ENCODE data around the gene OR4F6.
"Not testable (repeated sequence)": the region's sequence is repeated elsewhere in the genome, so short reads cannot be mapped to it uniquely, and the experiment has no call there.

The OR4F6 gene

GRCh38 chr15:101803209-101803608 is at the start of gene OR4F6:
TSS of gene OR4F6 (plus strand) at chr15:101803509. CDS start at chr15:101805720, 2,211 bp downstream.
- H3K4me1 ChIP-seq (ENCODE audit: insufficient read depth, poor library complexity, severe bottlenecking) = peaks cover 5% of the 10 kb centered on the region
- H3K9me3 ChIP-seq (ENCODE audit: severe bottlenecking) = no peaks in the 10 kb centered on the region
- H3K36me3 ChIP-seq (ENCODE audit: low read depth) = no peaks in the 10 kb centered on the region
- ATAC-seq (ENCODE audit: low read depth) (no peak), DNase-seq (ENCODE audit: low spot score) (no peak)
- H3K27me3 ChIP-seq (ENCODE audit: insufficient read depth, poor library complexity, severe bottlenecking) = peaks cover 4% of the 10 kb centered on the region
- no peak within 1 kb of the TSS for H3K4me3 ChIP-seq (ENCODE audit: severe bottlenecking)
- TF ChIP-seq CTCF (IDR thresholded peaks at IDR 0.05; ENCODE audit: poor library complexity, severe bottlenecking) = no peak
- H3K27ac ChIP-seq (ENCODE audit: poor library complexity, severe bottlenecking) = no peak within 1 kb of the TSS

- DNase-seq (ENCODE audit: low spot score); H3K36me3 ChIP-seq (ENCODE audit: low read depth); H3K9me3 ChIP-seq (ENCODE audit: severe bottlenecking); H3K4me3 ChIP-seq (ENCODE audit: severe bottlenecking); H3K4me1 ChIP-seq (ENCODE audit: insufficient read depth, poor library complexity, severe bottlenecking); H3K27ac ChIP-seq (ENCODE audit: poor library complexity, severe bottlenecking): not testable (repeated sequence)
- peaks cover 12% of the 10 kb centered on the region for H3K27me3 ChIP-seq (ENCODE audit: insufficient read depth, poor library complexity, severe bottlenecking)
- ATAC-seq (ENCODE audit: low read depth) = peak; percentile 53; the same call in 2 of the 3 replicates
Measured at GRCh38 chr15:101764669-101765339, 38.5 kb upstream of the OR4F6 start.

GRCh38 chr15:101765340-101765671 is 38.0 kb upstream of the OR4F6 start:
- peaks cover 15% of the 10 kb centered on the region for H3K27me3 ChIP-seq (ENCODE audit: insufficient read depth, poor library complexity, severe bottlenecking)
- H3K27ac ChIP-seq (ENCODE audit: poor library complexity, severe bottlenecking); H3K36me3 ChIP-seq (ENCODE audit: low read depth); ATAC-seq (ENCODE audit: low read depth); DNase-seq (ENCODE audit: low spot score); H3K4me3 ChIP-seq (ENCODE audit: severe bottlenecking); H3K4me1 ChIP-seq (ENCODE audit: insufficient read depth, poor library complexity, severe bottlenecking); H3K9me3 ChIP-seq (ENCODE audit: severe bottlenecking): not testable (repeated sequence)

- Histone ChIP-seq H3K4me3 (ENCODE audit: severe bottlenecking) (no peak overlapping the region), H3K9me3 (ENCODE audit: severe bottlenecking) (no peaks in the 10 kb centered on the region), H3K4me1 (ENCODE audit: insufficient read depth, poor library complexity, severe bottlenecking) (no peaks in the 10 kb centered on the region), H3K27ac (ENCODE audit: poor library complexity, severe bottlenecking) (no peak overlapping the region), H3K36me3 (ENCODE audit: low read depth) (no peaks in the 10 kb centered on the region), H3K27me3 (ENCODE audit: insufficient read depth, poor library complexity, severe bottlenecking) (peaks cover 18% of the 10 kb centered on the region)
- ATAC-seq (ENCODE audit: low read depth) = no peak
- no peak for TF ChIP-seq CTCF (IDR thresholded peaks at IDR 0.05; ENCODE audit: poor library complexity, severe bottlenecking)
- DNase-seq (ENCODE audit: low spot score) = no peak
Measured at GRCh38 chr15:101765772-101766456, 37.4 kb upstream of the OR4F6 start.

GRCh38 chr15:101767083-101767640 is 36.1 kb upstream of the OR4F6 start:
- H3K27me3 ChIP-seq (ENCODE audit: insufficient read depth, poor library complexity, severe bottlenecking) = peaks cover 23% of the 10 kb centered on the region
- not testable (repeated sequence) for H3K36me3 ChIP-seq (ENCODE audit: low read depth); DNase-seq (ENCODE audit: low spot score); H3K9me3 ChIP-seq (ENCODE audit: severe bottlenecking); H3K4me1 ChIP-seq (ENCODE audit: insufficient read depth, poor library complexity, severe bottlenecking); H3K27ac ChIP-seq (ENCODE audit: poor library complexity, severe bottlenecking); H3K4me3 ChIP-seq (ENCODE audit: severe bottlenecking)
- ATAC-seq (ENCODE audit: low read depth) = peak; percentile 40; the same call in 2 of the 3 replicates
- TF ChIP-seq CTCF (IDR thresholded peaks at IDR 0.05; ENCODE audit: poor library complexity, severe bottlenecking) = peak; percentile 28
